Left lung (tissue), 10 donors: ENCODE results near the gene KMT2B. TPM values are rescaled to one million over a fixed set of nuclear protein-coding genes. Genes with fewer than 3 reads are reported as not detected.

Experiments used
- ATAC-seq: fragments of 200-7000 bp; cut with Tn5 transposase; one replicate; pipeline ENCODE4 v1.9.1; 2020; ENCODE audit warnings: moderate library complexity
- DNase-seq, 4 donors: peaks; one replicate each; pipeline ENCODE4 v3.0.0-alpha.2; 2013 to 2020
- H3K27ac ChIP-seq, 2 donors: fragments of 200-600 bp; sonication (generic) in 1 of 2; one replicate each; pipeline versions ENCODE4 v1.5.0 to v1.8.0; 2020 to 2021
- H3K27me3 ChIP-seq, 2 donors: fragments of 200-600 bp; sonication (generic) in 1 of 2; one replicate each; pipeline versions ENCODE4 v1.5.0 to v1.8.0; 2020 to 2021
- H3K36me3 ChIP-seq, 2 donors: fragments of 200-600 bp; sonication (generic) in 1 of 2; one replicate each; pipeline versions ENCODE4 v1.5.0 to v1.8.0; 2020 to 2021
- H3K4me1 ChIP-seq, 2 donors: fragments of 200-600 bp; one replicate each; pipeline ENCODE4 v1.8.0; 2021
- H3K4me3 ChIP-seq, 2 donors: fragments of 200-600 bp; sonication (generic) in 1 of 2; one replicate each; pipeline versions ENCODE4 v1.5.0 to v1.8.0; 2020 to 2021; ENCODE audit warnings: mild to moderate bottlenecking in 1 of 2
- H3K9me3 ChIP-seq, 2 donors: fragments of 200-600 bp; sonication (generic) in 1 of 2; one replicate each; pipeline versions ENCODE4 v1.5.0 to v1.8.0; 2020 to 2021
- intact Hi-C, 2 donors: fragments of 100-400 bp; cut with DNase I; formaldehyde crosslinking; loops; one replicate each; pipeline versions ENCODE4 v1.11.2 to v1.14.2; 2022
- polyA plus RNA-seq, 6 donors: library from polyadenylated mRNA; unstranded; fragments of 120-200 nt; gene quantifications; one replicate each; pipeline ENCODE4 v1.2.1, GENCODE V29; 2013; ENCODE audit not compliant: insufficient read length in 6 of 6
- total RNA-seq, 2 donors: library from RNA; stranded (reverse); fragmentation: NEBNext Ultra II Directional; extraction: Animal tissue kit (Norgen Biotek cat#: 25700); gene quantifications; one replicate each; pipeline ENCODE4 v1.2.1, GENCODE V29; 2021
- TF ChIP-seq, protein P1 (sequence below), 2 donors: fragments of 200-600 bp; sonication (generic) in 1 of 2; IDR thresholded peaks; one replicate each; pipeline versions ENCODE4 v1.5.0 to v1.8.0; 2021; ENCODE audit warnings: antibody characterized with exemption in 2 of 2
- donor health status: DM: no; HTN: yes; CAD: no.
- donor health status: DM: no; HTN: no; CAD: no.

The KMT2B gene
- total and polyA plus RNA-seq, 8 donors = 27.9 to 39.1 (median 33.9) TPM

DNA sequence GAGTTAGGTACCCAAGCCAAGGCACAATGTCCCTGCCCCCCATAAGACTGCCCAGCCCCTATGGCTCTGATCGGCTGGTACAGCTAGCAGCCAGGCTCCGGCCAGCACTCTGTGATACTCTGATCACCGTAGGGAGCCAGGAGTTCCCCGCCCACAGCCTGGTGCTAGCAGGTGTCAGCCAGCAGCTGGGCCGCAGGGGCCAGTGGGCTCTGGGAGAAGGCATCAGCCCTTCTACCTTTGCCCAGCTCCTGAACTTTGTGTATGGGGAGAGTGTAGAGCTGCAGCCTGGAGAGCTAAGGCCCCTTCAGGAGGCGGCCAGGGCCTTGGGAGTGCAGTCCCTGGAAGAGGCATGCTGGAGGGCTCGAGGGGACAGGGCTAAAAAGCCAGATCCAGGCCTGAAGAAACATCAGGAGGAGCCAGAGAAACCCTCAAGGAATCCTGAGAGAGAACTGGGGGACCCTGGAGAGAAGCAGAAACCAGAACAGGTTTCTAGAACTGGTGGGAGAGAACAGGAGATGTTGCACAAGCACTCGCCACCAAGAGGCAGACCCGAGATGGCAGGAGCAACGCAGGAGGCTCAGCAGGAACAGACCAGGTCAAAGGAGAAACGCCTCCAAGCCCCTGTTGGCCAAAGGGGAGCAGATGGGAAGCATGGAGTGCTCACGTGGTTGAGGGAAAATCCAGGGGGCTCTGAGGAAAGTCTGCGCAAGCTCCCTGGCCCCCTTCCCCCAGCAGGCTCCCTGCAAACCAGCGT is 3.0 kb upstream of the KMT2B start:
- Histone ChIP-seq H3K27me3 (peaks cover 0 to 10% of the 10 kb centered on the region in 2 donors), H3K36me3 (peaks cover 0 to 3% of the 10 kb centered on the region in 2 donors), H3K9me3 (no peaks in the 10 kb centered on the region), H3K4me1 (peaks cover 12 to 32% of the 10 kb centered on the region in 2 donors), H3K27ac (no peak overlapping the region), H3K4me3 (no peak overlapping the region)
- intact Hi-C loops = no loop called here
- TF ChIP-seq, protein P1, sequence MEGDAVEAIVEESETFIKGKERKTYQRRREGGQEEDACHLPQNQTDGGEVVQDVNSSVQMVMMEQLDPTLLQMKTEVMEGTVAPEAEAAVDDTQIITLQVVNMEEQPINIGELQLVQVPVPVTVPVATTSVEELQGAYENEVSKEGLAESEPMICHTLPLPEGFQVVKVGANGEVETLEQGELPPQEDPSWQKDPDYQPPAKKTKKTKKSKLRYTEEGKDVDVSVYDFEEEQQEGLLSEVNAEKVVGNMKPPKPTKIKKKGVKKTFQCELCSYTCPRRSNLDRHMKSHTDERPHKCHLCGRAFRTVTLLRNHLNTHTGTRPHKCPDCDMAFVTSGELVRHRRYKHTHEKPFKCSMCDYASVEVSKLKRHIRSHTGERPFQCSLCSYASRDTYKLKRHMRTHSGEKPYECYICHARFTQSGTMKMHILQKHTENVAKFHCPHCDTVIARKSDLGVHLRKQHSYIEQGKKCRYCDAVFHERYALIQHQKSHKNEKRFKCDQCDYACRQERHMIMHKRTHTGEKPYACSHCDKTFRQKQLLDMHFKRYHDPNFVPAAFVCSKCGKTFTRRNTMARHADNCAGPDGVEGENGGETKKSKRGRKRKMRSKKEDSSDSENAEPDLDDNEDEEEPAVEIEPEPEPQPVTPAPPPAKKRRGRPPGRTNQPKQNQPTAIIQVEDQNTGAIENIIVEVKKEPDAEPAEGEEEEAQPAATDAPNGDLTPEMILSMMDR (IDR thresholded peaks at IDR 0.05) = no peak
- DNase-seq (no peak), ATAC-seq (no peak)

DNA sequence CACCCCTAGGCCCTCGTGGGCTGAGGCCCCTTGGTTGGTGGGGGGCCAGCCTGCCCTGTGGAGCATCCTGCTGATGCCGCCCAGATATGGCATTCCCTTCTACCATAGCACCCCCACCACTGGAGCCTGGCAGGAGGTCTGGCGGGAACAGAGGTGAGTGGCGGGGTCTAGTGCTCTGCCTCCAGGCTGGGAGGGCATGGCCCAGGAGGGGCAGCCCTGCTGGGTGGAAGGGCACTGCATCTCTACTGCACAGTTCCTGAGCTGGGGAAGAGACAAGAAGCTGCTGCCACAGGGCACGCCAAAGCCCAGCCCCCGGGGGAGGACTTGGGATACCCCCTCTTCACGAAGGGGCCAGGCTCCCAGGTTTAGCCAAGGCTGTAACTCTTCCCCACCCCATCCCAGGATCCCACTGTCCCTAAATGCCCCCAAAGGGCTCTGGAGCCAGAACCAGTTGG is 2.4 kb upstream of the KMT2B start:
- Histone ChIP-seq H3K4me1 (peaks cover 12 to 37% of the 10 kb centered on the region in 2 donors), H3K27ac (no peak overlapping the region), H3K9me3 (no peaks in the 10 kb centered on the region), H3K4me3 (peak overlapping the region in 1 of 2 donors; percentile 95), H3K27me3 (peaks cover 0 to 4% of the 10 kb centered on the region in 2 donors), H3K36me3 (peaks cover 0 to 9% of the 10 kb centered on the region in 2 donors)
- DNase-seq (no peak), ATAC-seq (no peak)
- TF ChIP-seq, protein P1 (IDR thresholded peaks at IDR 0.05) = no peak
- intact Hi-C loops = no loop called here

DNA sequence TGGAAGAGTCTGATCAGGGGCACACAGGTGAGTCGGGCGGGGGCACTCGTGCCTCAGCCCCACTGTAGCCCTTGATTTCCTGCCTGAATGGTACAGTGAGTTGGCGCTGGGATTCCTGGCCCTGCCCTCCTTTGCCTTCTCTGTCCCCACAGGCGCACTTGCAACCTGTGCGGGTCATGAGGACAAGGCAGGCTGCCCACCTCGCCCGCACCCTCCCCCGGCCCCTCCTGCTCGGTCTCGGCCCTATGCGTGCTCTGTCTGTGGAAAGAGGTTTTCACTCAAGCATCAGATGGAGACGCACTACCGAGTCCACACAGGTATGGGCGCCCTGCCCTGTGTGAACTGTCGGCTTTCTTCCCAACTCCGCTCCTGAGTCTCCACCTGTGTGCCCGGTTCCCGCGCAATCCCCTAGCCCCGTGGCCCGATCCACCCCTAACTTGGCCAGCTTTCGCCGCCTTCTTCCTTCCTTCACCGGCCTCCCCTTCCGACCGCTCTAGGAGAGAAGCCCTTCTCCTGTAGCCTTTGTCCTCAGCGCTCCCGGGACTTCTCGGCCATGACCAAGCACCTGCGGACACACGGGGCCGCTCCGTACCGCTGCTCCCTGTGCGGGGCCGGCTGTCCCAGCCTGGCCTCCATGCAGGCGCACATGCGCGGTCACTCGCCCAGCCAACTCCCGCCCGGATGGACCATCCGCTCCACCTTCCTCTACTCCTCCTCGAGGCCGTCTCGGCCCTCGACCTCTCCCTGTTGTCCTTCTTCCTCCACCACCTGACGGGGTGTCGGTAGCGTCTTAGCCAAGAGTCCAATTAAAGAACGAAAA is 1.6 kb upstream of the KMT2B start:
- TF ChIP-seq, protein P1 (IDR thresholded peaks at IDR 0.05) = no peak
- H3K27me3 ChIP-seq = no peaks in the 10 kb centered on the region
- ATAC-seq (peak; percentile 47), DNase-seq (peak in 2 of 4 donors; percentile 72 to 92)
- peak overlapping the region; percentile 58 to 95 for H3K4me3 ChIP-seq
- H3K36me3 ChIP-seq = peaks cover 0 to 17% of the 10 kb centered on the region in 2 donors
- H3K9me3 ChIP-seq = no peaks in the 10 kb centered on the region
- peak overlapping the region; percentile 83 to 90 for H3K27ac ChIP-seq
- intact Hi-C loops = no loop called here
- H3K4me1 ChIP-seq = peaks cover 12 to 37% of the 10 kb centered on the region in 2 donors

DNA sequence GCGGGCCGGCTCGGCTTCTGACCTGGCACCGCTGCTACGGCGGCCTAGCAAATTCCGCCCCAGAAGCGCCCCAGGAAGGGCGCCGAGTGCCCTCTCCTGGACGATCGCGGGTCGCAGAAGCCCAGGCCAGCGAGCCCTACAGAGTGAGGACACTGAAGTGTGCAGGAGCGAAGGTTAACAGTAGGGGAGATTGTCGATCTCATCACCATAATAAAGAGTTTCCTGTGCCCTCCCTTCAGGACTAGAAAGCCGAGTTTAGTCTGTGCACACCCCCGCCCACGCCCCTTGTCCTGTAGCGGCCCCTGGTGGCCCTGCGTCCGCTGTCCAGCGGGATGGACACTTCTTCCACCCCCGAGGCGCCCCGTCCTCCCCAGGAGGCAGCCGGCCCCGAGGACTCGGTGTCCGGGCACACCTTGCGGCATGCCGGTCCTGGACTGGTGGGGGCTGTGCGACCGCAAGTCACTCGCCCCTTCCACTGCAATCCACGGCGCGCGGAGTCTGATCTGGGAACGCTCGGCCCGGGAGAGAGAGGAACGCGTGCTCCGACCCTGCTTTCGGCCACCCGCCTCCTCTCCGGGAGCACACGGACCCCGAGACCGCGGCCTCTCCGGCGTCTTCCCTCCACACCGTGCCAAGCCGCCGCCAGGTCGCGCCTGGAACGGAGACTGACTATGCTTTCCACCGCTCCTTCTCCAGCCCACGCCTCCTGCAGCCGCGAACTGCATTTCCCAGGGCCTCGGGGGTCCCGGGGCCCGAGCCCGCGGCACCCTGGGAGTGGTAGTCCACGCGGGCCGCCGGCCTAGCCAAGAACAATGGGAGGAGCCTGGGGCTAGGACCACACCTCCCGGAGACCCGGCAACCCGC is 770 bp upstream of the KMT2B start:
- intact Hi-C loops = no loop called here
- ATAC-seq = peak; percentile 93

More for the DNA sequence above, 770 bp upstream of the KMT2B start:
- H3K36me3 ChIP-seq = peaks cover 0 to 25% of the 10 kb centered on the region in 2 donors
- no peaks in the 10 kb centered on the region for H3K27me3 ChIP-seq
- peak overlapping the region; percentile 58 to 95 for H3K4me3 ChIP-seq
- TF ChIP-seq, protein P1 (IDR thresholded peaks at IDR 0.05) = peak; percentile 92 to 94
- DNase-seq = peak; percentile 83 to 97 (median 96)
- peak overlapping the region; percentile 83 to 90 for H3K27ac ChIP-seq
- no peaks in the 10 kb centered on the region for H3K9me3 ChIP-seq
- H3K4me1 ChIP-seq = peaks cover 12 to 37% of the 10 kb centered on the region in 2 donors
